Measurements from ENCODE around the gene CSTF1. TPM values are rescaled to one million over a fixed set of nuclear protein-coding genes. Genes with fewer than 3 reads are reported as not detected.

CSTF1 gene
- total RNA-seq, 1 donor from 2014 or later = 25.3 TPM

DNA sequence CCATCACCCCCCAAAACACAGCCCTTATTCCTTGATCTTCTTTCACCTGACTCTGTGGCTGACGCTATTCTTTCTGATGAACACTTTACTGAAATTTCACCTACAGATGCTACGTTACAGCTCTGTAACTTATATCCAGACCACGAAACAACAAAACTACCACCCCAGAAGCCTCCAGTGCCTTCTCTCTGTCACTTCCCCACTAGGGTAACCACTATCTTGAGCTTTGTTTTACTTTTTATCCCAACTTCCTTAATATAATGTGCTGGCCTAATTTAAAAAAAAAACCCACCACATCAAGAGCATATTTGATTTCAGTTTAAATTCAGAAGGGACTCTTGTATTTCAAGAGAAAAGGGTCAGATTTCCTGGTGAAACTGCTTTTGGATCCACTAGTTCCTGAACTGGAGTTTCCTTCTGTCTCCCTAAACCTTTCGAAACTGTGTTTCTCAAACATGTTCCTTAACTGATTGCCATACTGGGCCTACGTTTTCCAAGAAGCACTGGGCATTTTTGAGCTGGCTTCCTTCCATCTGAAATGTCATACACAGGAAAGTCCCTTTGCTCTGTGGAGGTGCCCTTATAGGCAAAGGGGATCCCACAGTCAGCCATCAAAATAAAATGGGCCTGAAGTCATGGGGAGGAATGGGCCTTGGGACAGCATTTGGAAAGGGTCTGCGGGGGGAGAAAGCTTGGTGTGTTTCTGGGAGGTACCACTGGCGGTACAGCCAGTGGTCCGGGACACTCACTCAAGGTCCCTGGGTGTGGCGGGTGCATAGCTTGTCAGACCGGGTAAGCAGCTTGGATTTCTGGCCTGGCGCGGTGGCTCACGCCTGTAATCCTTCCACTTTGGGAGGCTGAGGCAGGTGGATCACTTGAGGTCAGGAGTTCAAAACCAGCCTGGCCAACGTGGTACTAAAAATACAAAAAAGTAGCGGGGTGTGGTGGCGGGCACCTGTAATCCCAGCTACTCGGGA lies 50.2 kb downstream of the CSTF1 start:
- intact Hi-C loops (cut with DNase I) = no loop called here
- ATAC-seq = no peak
- DNase-seq (ENCODE audit: low spot score) = no peak

GRCh38 chr20:56443654-56444540 lies 51.5 kb downstream of the CSTF1 start:
- DNase-seq (ENCODE audit: low spot score) (no peak), ATAC-seq (no peak)
- intact Hi-C loops (cut with DNase I) = no loop called here

GRCh38 chr20:56445130-56445529 lies 52.7 kb downstream of the CSTF1 start:
- ATAC-seq (no peak), DNase-seq (ENCODE audit: low spot score) (no peak)
- intact Hi-C loops (cut with DNase I) = no loop called here

- DNase-seq (ENCODE audit: low spot score) (no peak), ATAC-seq (no peak)
- intact Hi-C loops (cut with DNase I) = no loop called here
These were observed 53.1 kb downstream of the CSTF1 start for GRCh38 chr20:56445540-56445939.

DNA sequence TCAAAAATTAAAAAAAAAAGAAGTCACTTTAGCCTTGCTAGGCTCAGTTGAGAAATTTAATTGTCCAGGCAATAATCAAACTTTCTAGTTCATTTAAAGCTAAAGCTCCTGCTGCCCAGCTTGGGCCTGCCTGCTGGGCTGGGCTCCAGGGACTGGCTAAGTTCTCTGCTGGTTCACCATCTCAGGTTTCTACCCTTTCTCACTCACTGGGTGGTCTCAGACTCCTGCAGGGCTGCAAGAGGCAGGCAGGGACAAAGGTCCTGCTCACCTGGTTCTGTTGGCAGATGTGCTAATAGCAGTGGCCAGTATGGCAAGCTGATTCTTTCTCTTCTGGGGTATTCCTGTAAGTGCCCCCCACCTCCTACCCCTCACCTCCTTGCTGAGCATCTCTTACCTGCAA lies 54.8 kb downstream of the CSTF1 start:
- no peak for ATAC-seq
- intact Hi-C loops (cut with DNase I) = no loop called here
- DNase-seq (ENCODE audit: low spot score) = no peak

GRCh38 chr20:56449459-56449858 lies 57.0 kb downstream of the CSTF1 start:
- intact Hi-C loops (cut with DNase I) = no loop called here
- no peak for ATAC-seq
- DNase-seq (ENCODE audit: low spot score) = no peak

DNA sequence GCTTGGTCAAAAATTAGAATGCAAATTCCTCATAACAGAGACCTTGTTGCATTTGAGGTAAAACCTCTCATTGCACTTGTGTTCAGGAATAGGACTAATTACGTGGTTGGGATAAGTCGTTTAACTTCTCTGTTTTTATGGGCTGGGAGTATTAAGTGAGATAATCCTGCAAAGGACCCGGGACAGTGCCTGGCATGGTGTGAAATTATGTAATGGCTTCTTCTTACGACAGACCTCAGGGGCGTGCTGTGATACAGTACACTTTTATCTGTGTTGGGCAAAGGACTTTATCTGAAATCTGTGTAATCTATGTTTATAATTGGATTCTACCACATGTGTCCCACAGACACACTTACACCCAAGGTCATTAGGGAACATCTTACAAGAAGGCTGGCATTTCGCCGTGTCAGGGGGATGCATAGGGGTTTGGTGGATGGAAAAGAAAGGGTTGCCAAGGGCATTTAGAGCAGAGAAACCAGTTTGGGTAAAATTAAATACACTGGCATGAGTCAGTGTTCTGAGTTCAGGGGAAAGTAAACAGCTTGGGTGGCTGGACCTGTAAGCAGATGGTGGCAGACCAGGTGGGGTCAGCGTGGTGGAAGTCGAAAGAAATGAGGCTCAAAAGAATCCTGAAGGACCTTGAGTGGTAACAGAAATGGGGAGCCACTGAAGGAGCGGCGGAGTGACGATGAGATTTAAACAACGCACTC lies 58.8 kb downstream of the CSTF1 start:
- intact Hi-C loops (cut with DNase I) = no loop called here
- DNase-seq (ENCODE audit: low spot score) (no peak), ATAC-seq (no peak)

DNA sequence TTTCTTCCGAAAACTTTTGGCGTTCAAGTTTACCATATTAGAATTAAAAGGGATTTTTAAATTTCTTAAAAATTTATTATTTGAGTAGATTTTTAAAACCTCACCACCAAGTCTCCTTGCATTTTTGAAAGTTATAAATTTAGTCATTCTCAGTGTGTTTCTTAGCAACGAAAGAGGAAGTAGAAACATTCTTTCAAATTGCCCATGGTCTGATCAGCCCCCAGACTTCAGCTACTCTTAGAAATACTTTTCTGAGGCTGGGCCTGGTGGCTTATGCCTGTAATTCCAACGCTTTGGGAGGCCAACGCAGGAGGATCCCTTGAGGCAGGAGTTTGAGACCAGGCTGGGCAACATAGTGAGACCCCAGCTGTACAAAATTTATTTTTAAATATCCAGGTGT lies 60.9 kb downstream of the CSTF1 start:
- ATAC-seq = no peak
- intact Hi-C loops (cut with DNase I) = no loop called here
- DNase-seq (ENCODE audit: low spot score) = no peak

DNA sequence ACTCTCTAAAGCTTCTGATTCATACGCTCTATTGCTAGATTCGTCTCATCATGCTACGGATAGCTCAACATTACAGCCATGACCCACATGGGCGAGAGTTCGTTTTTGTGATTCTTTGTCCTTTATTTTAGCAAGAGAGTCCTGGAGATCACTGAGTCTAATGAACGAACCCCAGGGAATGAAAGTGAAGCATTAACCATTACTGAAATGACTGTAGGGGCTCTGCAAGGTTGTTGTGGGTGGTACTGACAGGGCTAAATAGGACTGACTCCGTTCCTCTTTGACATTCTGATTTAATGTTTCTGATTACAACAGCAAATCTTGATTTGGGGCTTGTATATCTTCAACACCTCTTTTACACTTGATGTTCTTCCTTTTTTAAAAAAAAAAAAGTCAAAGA lies 62.3 kb downstream of the CSTF1 start:
- intact Hi-C loops (cut with DNase I) = no loop called here
- ATAC-seq = no peak
- no peak for DNase-seq (ENCODE audit: low spot score)

Other genes with a start within 250 kb of the CSTF1 start
- gene MC3R, start 143.9 kb upstream of the CSTF1 start, total RNA-seq = not detected
- gene FAM210B, start 33.7 kb upstream of the CSTF1 start, total RNA-seq = 76.0 TPM
- gene AURKA, start 430 bp upstream of the CSTF1 start, total RNA-seq = 1.4 TPM
- gene CASS4, start 19.6 kb downstream of the CSTF1 start, total RNA-seq = 2.4 TPM
- 88.7 TPM for gene RTF2, start 76.0 kb downstream of the CSTF1 start, total RNA-seq
- not detected for gene FAM209A, start 132.1 kb downstream of the CSTF1 start, total RNA-seq
- gene FAM209B, start 140.6 kb downstream of the CSTF1 start, total RNA-seq = not detected
- gene TFAP2C, start 236.7 kb downstream of the CSTF1 start, total RNA-seq = 0.31 TPM

All from sciatic nerve (tissue), 2 donors.